H9 (cell line): ENCODE data around the gene CAB39. TPM values are rescaled to one million over a fixed set of nuclear protein-coding genes. Genes with fewer than 3 reads are reported as not detected.

Experiments used
- DNase-seq: peaks from one replicate; pipeline ENCODE4 v3.0.0-alpha.2; 2017
- H2AFZ ChIP-seq: one replicate; pipeline ENCODE4 v1.6.1; 2013; ENCODE audit warnings: mild to moderate bottlenecking, low read length, control low read depth, moderate library complexity
- H2AK5ac ChIP-seq: 2 replicates; pipeline ENCODE4 v1.6.1; 2013; ENCODE audit warnings: low read length, control low read depth, mixed read lengths; ENCODE audit not compliant: insufficient read length
- H2BK120ac ChIP-seq: one replicate; pipeline ENCODE4 v1.6.1; 2013; ENCODE audit warnings: low read depth, mild to moderate bottlenecking, low read length, control low read depth, inconsistent platforms; ENCODE audit not compliant: poor library complexity, severe bottlenecking
- H2BK12ac ChIP-seq: 2 replicates; pipeline ENCODE4 v1.6.1; 2013; ENCODE audit warnings: low read length, control low read depth, mixed read lengths, low read depth; ENCODE audit not compliant: insufficient read length
- H2BK15ac ChIP-seq: 2 replicates; pipeline ENCODE4 v1.6.1; 2013; ENCODE audit warnings: low read depth, low read length, control low read depth
- H2BK20ac ChIP-seq: one replicate; pipeline ENCODE4 v1.6.1; 2013; ENCODE audit warnings: low read depth, mild to moderate bottlenecking, low read length, control low read depth, inconsistent platforms; ENCODE audit not compliant: poor library complexity, severe bottlenecking
- H2BK5ac ChIP-seq: 2 replicates; pipeline ENCODE4 v1.6.1; 2013; ENCODE audit warnings: low read length, control low read depth, mixed read lengths; ENCODE audit not compliant: insufficient read length
- H3K14ac ChIP-seq: 2 replicates; pipeline ENCODE4 v1.6.1; 2013; ENCODE audit warnings: low read length, control low read depth; ENCODE audit not compliant: insufficient read depth
- H3K18ac ChIP-seq: 2 replicates; pipeline ENCODE4 v1.6.1; 2013; ENCODE audit warnings: low read depth, mild to moderate bottlenecking, mixed read lengths, low read length, control low read depth; ENCODE audit not compliant: insufficient read length
- H3K23ac ChIP-seq: 2 replicates; pipeline ENCODE4 v1.6.1; 2013; ENCODE audit warnings: low read length, control low read depth, mixed read lengths, low read depth; ENCODE audit not compliant: insufficient read length
- H3K23me2 ChIP-seq: 2 replicates; pipeline ENCODE4 v1.6.1; 2013; ENCODE audit warnings: low read depth, mild to moderate bottlenecking, mixed read lengths, low read length, control low read depth; ENCODE audit not compliant: insufficient read length, poor library complexity, severe bottlenecking
- H3K27ac ChIP-seq: 2 replicates; pipeline ENCODE4 v1.5.1; 2013; ENCODE audit warnings: low read length, control low read depth, mixed read lengths, low read depth; ENCODE audit not compliant: insufficient read length
- H3K27me3 ChIP-seq: 2 replicates; pipeline ENCODE4 v1.6.1; 2013; ENCODE audit warnings: low read length, control low read depth, inconsistent platforms; ENCODE audit not compliant: insufficient read depth
- H3K4ac ChIP-seq: 2 replicates; pipeline ENCODE4 v1.6.1; 2013; ENCODE audit warnings: low read depth, mild to moderate bottlenecking, control low read depth, inconsistent platforms, low read length, moderate library complexity
- H3K4me1 ChIP-seq: 2 replicates; pipeline ENCODE4 v1.6.1; 2013; ENCODE audit warnings: low read length, control low read depth, inconsistent platforms; ENCODE audit not compliant: insufficient read depth
- H3K4me2 ChIP-seq: 2 replicates; pipeline ENCODE4 v1.6.1; 2013; ENCODE audit warnings: low read length, control low read depth, mixed read lengths; ENCODE audit not compliant: insufficient read length, insufficient read depth
- H3K56ac ChIP-seq: 2 replicates; pipeline ENCODE4 v1.6.1; 2013; ENCODE audit warnings: low read depth, mild to moderate bottlenecking, mixed read lengths, low read length, control low read depth; ENCODE audit not compliant: insufficient read length
- H3K79me1 ChIP-seq: 2 replicates; pipeline ENCODE4 v1.6.1; 2013; ENCODE audit warnings: low read depth, mild to moderate bottlenecking, moderate library complexity, low read length, control low read depth, inconsistent platforms; ENCODE audit not compliant: insufficient read depth, poor library complexity, severe bottlenecking
- H3K79me2 ChIP-seq: 2 replicates; pipeline ENCODE4 v1.6.1; 2013; ENCODE audit warnings: low read length, control low read depth, inconsistent platforms; ENCODE audit not compliant: insufficient read depth
- H3K9ac ChIP-seq: 2 replicates; pipeline ENCODE4 v1.6.1; 2013; ENCODE audit warnings: low read length, control low read depth, mixed read lengths; ENCODE audit not compliant: insufficient read length; ENCODE audit errors: extremely low read depth
- H3K9me3 ChIP-seq: one replicate; pipeline ENCODE4 v1.6.1; 2013; ENCODE audit warnings: low read depth, low read length, inconsistent platforms; ENCODE audit not compliant: control insufficient read depth
- H3T11ph ChIP-seq: one replicate; pipeline ENCODE4 v1.6.1; 2013; ENCODE audit warnings: mild to moderate bottlenecking, low read length, control low read depth, inconsistent platforms
- H4K20me1 ChIP-seq: one replicate; pipeline ENCODE4 v1.6.1; 2013; ENCODE audit not compliant: control insufficient read depth, insufficient read length, insufficient read depth
- H4K5ac ChIP-seq: 2 replicates; pipeline ENCODE4 v1.6.1; 2013; ENCODE audit warnings: low read depth, mild to moderate bottlenecking, mixed read lengths, low read length, control low read depth; ENCODE audit not compliant: insufficient read length
- H4K8ac ChIP-seq: replicated peaks from 2 replicates; pipeline ENCODE4 v1.6.1; 2013; ENCODE audit warnings: low read length, control low read depth, mixed read lengths, low read depth; ENCODE audit not compliant: insufficient read length
- H4K91ac ChIP-seq: 2 replicates; pipeline ENCODE4 v1.6.1; 2013; ENCODE audit warnings: low read depth, mild to moderate bottlenecking, moderate library complexity, mixed read lengths, low read length, control low read depth; ENCODE audit not compliant: insufficient read length
- H3K27ac Mint-ChIP-seq, 3 experiments: 2 replicates in 2 of 3; 3 replicates in 1 of 3; pipeline ENCODE4 v1.8.0; 2020 to 2021; ENCODE audit warnings: mixed read lengths in 3 of 3, mild to moderate bottlenecking in 1 of 3, moderate library complexity in 1 of 3
- H3K27me3 Mint-ChIP-seq: 2 replicates; pipeline ENCODE4 v1.8.0; 2021; ENCODE audit warnings: low read depth, mild to moderate bottlenecking, moderate library complexity, mixed read lengths
- H3K36me3 Mint-ChIP-seq, 3 experiments: 2 replicates in 2 of 3; 3 replicates in 1 of 3; pipeline ENCODE4 v1.8.0; 2020 to 2021; ENCODE audit warnings: low read depth in 3 of 3, mixed read lengths in 3 of 3; ENCODE audit not compliant: insufficient read depth in 1 of 3
- H3K4me1 Mint-ChIP-seq, 2 experiments: 2 replicates each; pipeline ENCODE4 v1.8.0; 2020; ENCODE audit warnings: mixed read lengths in 2 of 2
- H3K4me3 Mint-ChIP-seq, 2 experiments: 2 replicates in 1 of 2; 3 replicates in 1 of 2; pipeline ENCODE4 v1.8.0; 2020 to 2021; ENCODE audit warnings: mild to moderate bottlenecking in 2 of 2, mixed read lengths in 2 of 2, moderate library complexity in 1 of 2
- H3K9me3 Mint-ChIP-seq, 2 experiments: 2 replicates in 1 of 2; 3 replicates in 1 of 2; pipeline ENCODE4 v1.8.0; 2020; ENCODE audit warnings: mild to moderate bottlenecking in 2 of 2, mixed read lengths in 2 of 2, moderate library complexity in 1 of 2
- WGBS: extraction: QIAGEN DNeasy Blood & Tissue Kit; methylation state at CpG from one replicate; pipeline ENCODE4 v1.1.7; 2013; ENCODE audit warnings: missing lambda C conversion rate, low lambda C conversion rate, mixed read lengths; ENCODE audit not compliant: insufficient read length; ENCODE audit errors: extremely low coverage; 5-methylcytosine and 5-hydroxymethylcytosine counted together
- total RNA-seq: library from RNA; stranded (reverse); gene quantifications from 2 replicates; pipeline ENCODE4 v1.2.1, GENCODE V29; 2021
- TF ChIP-seq, protein P1 (sequence below): fragments of 200-600 bp; sonication (generic); conservative IDR thresholded peaks from 3 replicates; pipeline ENCODE4 v1.8.0; 2021; ENCODE audit warnings: antibody characterized with exemption, mild to moderate bottlenecking

The CAB39 gene
- total RNA-seq, 1 experiment from 2014 or later: 42.7 TPM

DNA sequence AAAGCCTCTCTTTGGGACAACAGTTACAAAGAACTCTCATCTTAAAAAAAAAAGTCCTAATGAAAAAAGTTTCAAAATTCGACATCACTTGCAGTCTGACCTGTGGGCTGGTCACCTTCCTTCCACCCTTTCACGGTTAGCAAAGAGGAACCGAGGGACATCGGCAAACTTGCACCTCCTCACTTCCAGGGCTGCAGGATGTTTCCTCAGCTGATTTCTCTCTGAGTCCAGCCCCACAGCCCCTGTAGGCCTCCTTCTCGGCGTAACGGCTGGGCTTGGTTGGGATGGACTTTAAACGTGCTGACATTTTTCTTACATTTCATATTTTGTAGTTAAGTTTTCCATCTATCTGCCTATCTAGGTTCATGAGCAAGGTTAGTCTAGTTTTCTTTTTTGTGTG is 5.7 kb upstream of the CAB39 start:
- Histone ChIP-seq H4K91ac (no peak overlapping the region), H3K56ac (no peak overlapping the region), H3K79me2 (no peaks in the 10 kb centered on the region), H2BK12ac (no peak overlapping the region), H2AK5ac (no peak overlapping the region), H2AFZ (no peak overlapping the region), H2BK120ac (no peak overlapping the region), H3K27ac (no peak overlapping the region), H4K20me1 (no peaks in the 10 kb centered on the region), H3K79me1 (no peaks in the 10 kb centered on the region), H3K9me3 (no peaks in the 10 kb centered on the region), H2BK15ac (no peak overlapping the region), H4K5ac (no peak overlapping the region), H3K4ac (no peak overlapping the region), H4K8ac (no peak overlapping the region), H2BK20ac (no peak overlapping the region), H3T11ph (no peak overlapping the region), H3K4me1 (no peaks in the 10 kb centered on the region), H3K27me3 (no peaks in the 10 kb centered on the region), H3K4me2 (no peak overlapping the region), H3K23ac (no peak overlapping the region), H2BK5ac (no peak overlapping the region), H3K9ac (no peak overlapping the region), H3K14ac (no peak overlapping the region), H3K23me2 (no peaks in the 10 kb centered on the region), H3K18ac (no peak overlapping the region)
- Mint-ChIP-seq H3K36me3 (peaks cover 0 to 5% (median 0%) of the 10 kb centered on the region in 3 experiments; a peak in 3 of 7 replicates), H3K4me1 (peaks cover 3% of the 10 kb centered on the region in 2 experiments; a peak in 2 of 4 replicates), H3K4me3 (no peak overlapping the region), H3K27ac (no peak overlapping the region), H3K9me3 (peaks cover 3 to 5% of the 10 kb centered on the region in 2 experiments; a peak in 3 of 5 replicates), H3K27me3 (no peaks in the 10 kb centered on the region)
- TF ChIP-seq, protein P1, sequence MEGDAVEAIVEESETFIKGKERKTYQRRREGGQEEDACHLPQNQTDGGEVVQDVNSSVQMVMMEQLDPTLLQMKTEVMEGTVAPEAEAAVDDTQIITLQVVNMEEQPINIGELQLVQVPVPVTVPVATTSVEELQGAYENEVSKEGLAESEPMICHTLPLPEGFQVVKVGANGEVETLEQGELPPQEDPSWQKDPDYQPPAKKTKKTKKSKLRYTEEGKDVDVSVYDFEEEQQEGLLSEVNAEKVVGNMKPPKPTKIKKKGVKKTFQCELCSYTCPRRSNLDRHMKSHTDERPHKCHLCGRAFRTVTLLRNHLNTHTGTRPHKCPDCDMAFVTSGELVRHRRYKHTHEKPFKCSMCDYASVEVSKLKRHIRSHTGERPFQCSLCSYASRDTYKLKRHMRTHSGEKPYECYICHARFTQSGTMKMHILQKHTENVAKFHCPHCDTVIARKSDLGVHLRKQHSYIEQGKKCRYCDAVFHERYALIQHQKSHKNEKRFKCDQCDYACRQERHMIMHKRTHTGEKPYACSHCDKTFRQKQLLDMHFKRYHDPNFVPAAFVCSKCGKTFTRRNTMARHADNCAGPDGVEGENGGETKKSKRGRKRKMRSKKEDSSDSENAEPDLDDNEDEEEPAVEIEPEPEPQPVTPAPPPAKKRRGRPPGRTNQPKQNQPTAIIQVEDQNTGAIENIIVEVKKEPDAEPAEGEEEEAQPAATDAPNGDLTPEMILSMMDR: no peak
- no peak for DNase-seq
- no CpG with 5 or more reads among the region's 8 CpGs for WGBS
